Measurements from ENCODE around the gene IGSF8.

The IGSF8 gene, protein sequence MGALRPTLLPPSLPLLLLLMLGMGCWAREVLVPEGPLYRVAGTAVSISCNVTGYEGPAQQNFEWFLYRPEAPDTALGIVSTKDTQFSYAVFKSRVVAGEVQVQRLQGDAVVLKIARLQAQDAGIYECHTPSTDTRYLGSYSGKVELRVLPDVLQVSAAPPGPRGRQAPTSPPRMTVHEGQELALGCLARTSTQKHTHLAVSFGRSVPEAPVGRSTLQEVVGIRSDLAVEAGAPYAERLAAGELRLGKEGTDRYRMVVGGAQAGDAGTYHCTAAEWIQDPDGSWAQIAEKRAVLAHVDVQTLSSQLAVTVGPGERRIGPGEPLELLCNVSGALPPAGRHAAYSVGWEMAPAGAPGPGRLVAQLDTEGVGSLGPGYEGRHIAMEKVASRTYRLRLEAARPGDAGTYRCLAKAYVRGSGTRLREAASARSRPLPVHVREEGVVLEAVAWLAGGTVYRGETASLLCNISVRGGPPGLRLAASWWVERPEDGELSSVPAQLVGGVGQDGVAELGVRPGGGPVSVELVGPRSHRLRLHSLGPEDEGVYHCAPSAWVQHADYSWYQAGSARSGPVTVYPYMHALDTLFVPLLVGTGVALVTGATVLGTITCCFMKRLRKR

DNA sequence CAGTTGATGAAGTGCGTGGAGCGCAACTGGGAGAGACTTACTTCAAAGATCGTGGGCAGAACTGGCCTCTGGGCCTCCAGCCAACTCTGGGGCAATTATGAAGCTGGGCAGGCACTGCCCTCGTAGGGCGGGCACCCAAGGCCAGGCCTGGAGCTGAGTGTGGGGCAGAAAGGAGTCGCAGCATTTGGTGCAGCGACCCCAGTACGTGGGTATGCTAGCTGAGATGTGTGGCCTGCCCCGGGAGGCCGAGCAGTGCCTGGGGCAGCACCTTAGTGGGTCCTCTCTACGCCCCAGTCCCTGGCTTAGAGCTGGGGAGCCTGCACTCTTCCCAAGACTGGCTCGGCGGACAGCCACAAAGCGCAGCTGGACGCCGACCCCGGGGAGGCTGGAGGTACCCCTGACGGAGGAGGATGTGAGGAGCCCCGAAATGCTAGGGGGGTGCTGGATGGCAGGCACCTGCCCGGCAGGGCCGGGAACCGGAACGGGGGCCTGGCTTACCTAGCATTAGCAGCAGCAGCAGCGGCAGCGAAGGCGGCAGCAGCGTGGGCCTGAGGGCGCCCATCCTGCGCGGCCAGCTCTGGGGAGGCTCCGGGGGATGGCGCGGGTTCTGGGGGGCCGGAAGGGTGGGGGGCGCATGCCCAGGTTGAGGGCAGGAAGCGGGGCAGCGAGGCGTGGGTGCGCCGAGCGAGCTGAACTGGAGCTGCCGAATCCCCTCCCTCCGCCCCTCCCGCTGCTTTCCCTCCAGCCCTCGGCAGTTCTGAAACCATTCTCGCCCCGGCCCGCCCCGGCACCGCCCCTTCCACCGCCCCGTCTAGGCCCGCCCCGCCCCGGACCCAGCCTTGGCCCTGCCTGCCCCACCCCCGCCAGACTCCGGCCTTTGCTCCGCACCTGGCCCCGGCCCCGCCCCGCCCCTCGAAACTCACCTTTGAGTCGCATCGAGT is at the start of gene IGSF8:
TSS of gene IGSF8 (minus strand) at position 709 of the 941 bp plus-strand sequence. CDS start at position 562, 147 bp downstream.
- no peak for TF ChIP-seq CTCF (IDR thresholded peaks at IDR 0.05; ENCODE audit: low read depth, low read length)
- peak; percentile 75 to 85 for DNase-seq (ENCODE audit: low read depth in 2 of 2)
- peak within 1 kb of the TSS; percentile 66 to 73 for H3K4me3 ChIP-seq (replicated peaks in 1 of 2; ENCODE audit: low read depth in 2 of 2, low read length in 2 of 2)

GRCh38 chr1:160148121-160148520 is 49.7 kb upstream of the IGSF8 start:
- TF ChIP-seq CTCF (IDR thresholded peaks at IDR 0.05; ENCODE audit: low read depth, low read length): no peak

GRCh38 chr1:160146107-160146506 is 47.7 kb upstream of the IGSF8 start:
- no peak overlapping the region for H3K4me3 ChIP-seq (replicated peaks in 1 of 2; ENCODE audit: low read depth in 2 of 2, low read length in 2 of 2)
- no peak for TF ChIP-seq CTCF (IDR thresholded peaks at IDR 0.05; ENCODE audit: low read depth, low read length)
- DNase-seq (ENCODE audit: low read depth in 2 of 2): no peak

More at GRCh38 chr1:160148121-160148520, 49.7 kb upstream of the IGSF8 start:
- no peak for DNase-seq (ENCODE audit: low read depth in 2 of 2)
- H3K4me3 ChIP-seq (replicated peaks in 1 of 2; ENCODE audit: low read depth in 2 of 2, low read length in 2 of 2): no peak overlapping the region

- peak in 1 of 2 donors; percentile 9 for DNase-seq (ENCODE audit: low read depth in 2 of 2)
- no peak overlapping the region for H3K4me3 ChIP-seq (replicated peaks in 1 of 2; ENCODE audit: low read depth in 2 of 2, low read length in 2 of 2)
- TF ChIP-seq CTCF (IDR thresholded peaks at IDR 0.05; ENCODE audit: low read depth, low read length): no peak
Measured at GRCh38 chr1:160144921-160145320, 46.5 kb upstream of the IGSF8 start.

- TF ChIP-seq CTCF (IDR thresholded peaks at IDR 0.05; ENCODE audit: low read depth, low read length): no peak
- H3K4me3 ChIP-seq (replicated peaks in 1 of 2; ENCODE audit: low read depth in 2 of 2, low read length in 2 of 2): no peak overlapping the region
- DNase-seq (ENCODE audit: low read depth in 2 of 2): no peak
Measured at GRCh38 chr1:160143695-160144094, 45.3 kb upstream of the IGSF8 start.

DNA sequence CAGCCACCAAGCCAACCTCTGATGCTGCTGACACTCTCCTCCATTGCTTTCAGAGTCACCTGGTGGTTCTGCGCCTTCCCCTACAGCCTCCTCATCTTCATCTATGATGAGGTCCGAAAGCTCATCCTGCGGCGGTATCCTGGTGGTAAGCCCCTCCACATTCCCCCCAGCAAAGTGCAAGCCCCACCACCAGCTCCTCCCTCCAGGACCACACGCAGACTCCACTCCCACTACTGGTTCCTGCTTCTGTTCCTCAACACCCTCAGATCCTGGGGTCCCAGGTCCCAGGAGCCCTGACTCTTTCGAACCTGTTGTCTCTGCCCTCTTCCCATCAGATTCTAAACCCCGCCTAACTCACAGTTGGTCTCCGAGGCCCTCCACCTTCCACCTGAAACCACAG is 41.4 kb upstream of the IGSF8 start:
- no peak for TF ChIP-seq CTCF (IDR thresholded peaks at IDR 0.05; ENCODE audit: low read depth, low read length)
- H3K4me3 ChIP-seq (replicated peaks in 1 of 2; ENCODE audit: low read depth in 2 of 2, low read length in 2 of 2): no peak overlapping the region
- no peak for DNase-seq (ENCODE audit: low read depth in 2 of 2)

Measured in cardiac fibroblast (primary cell).